SU-DHL-6 (cell line): Measurements from ENCODE around the gene COL24A1.

Experiments
- H2AFZ ChIP-seq: fragments of 200-600 bp; sonication (generic); 2 replicates; pipeline ENCODE4 v1.6.1; 2014; ENCODE audit warnings: low read depth, mild to moderate bottlenecking, moderate library complexity, mixed read lengths, antibody characterized with exemption, low read length; ENCODE audit not compliant: severe bottlenecking
- H3F3A ChIP-seq: fragments of 200-600 bp; shearing (Covaris generic); 2 replicates; pipeline ENCODE4 v1.6.0; 2016; ENCODE audit warnings: antibody characterized with exemption, mild to moderate bottlenecking; ENCODE audit not compliant: insufficient read depth
- H3K27ac ChIP-seq: fragments of 200-600 bp; sonication (generic); 2 replicates; pipeline ENCODE4 v1.5.1; 2016; ENCODE audit warnings: low read depth, mild to moderate bottlenecking, low read length, moderate library complexity, mixed read lengths
- H3K27me3 ChIP-seq: fragments of 200-600 bp; sonication (generic), shearing (Covaris generic); 2 replicates; pipeline ENCODE4 v1.6.0; 2014; ENCODE audit warnings: mild to moderate bottlenecking, low read length
- H3K36me3 ChIP-seq: fragments of 200-600 bp; sonication (generic); 2 replicates; pipeline ENCODE4 v1.6.1; 2014; ENCODE audit warnings: mild to moderate bottlenecking, low read length, mixed read lengths
- H3K4me2 ChIP-seq: fragments of 300-600, 200-600 bp; shearing (Covaris generic), sonication (generic); 2 replicates; pipeline ENCODE4 v1.6.0; 2014; ENCODE audit warnings: low read length, low read depth, mild to moderate bottlenecking; ENCODE audit not compliant: poor library complexity, severe bottlenecking
- H3K4me3 ChIP-seq: fragments of 200-600 bp; sonication (generic); 2 replicates; pipeline ENCODE4 v1.5.1; 2014; ENCODE audit warnings: antibody characterized with exemption, low read length, mild to moderate bottlenecking, mixed read lengths; ENCODE audit not compliant: insufficient read depth, poor library complexity, severe bottlenecking
- H3K79me2 ChIP-seq: fragments of 200-600 bp; sonication (generic); 2 replicates; pipeline ENCODE4 v1.6.1; 2014; ENCODE audit warnings: mild to moderate bottlenecking, low read length, moderate library complexity; ENCODE audit not compliant: insufficient read depth
- H3K9ac ChIP-seq: fragments of 200-600 bp; sonication (generic); 2 replicates; pipeline ENCODE4 v1.7.0; 2014; ENCODE audit warnings: mild to moderate bottlenecking, low read length
- H3K9me2 ChIP-seq: fragments of 200-600 bp; sonication (generic); replicated peaks from 2 replicates; pipeline ENCODE4 v1.6.1; 2014; ENCODE audit warnings: low read length; ENCODE audit not compliant: insufficient read depth
- H3K9me3 ChIP-seq: fragments of 200-600 bp; sonication (generic); 2 replicates; pipeline ENCODE4 v1.6.1; 2014; ENCODE audit warnings: low read length, mixed read lengths; ENCODE audit not compliant: insufficient read depth
- H4K20me1 ChIP-seq: fragments of 200-600 bp; sonication (generic); 2 replicates; pipeline ENCODE4 v1.6.1; 2014; ENCODE audit warnings: low read depth, mild to moderate bottlenecking, antibody characterized with exemption, low read length, moderate library complexity, mixed read lengths
- EZH2phosphoT487 ChIP-seq: fragments of 200-600 bp; sonication (generic), shearing (Covaris generic); conservative IDR thresholded peaks from 2 replicates; pipeline ENCODE4 v1.6.1; 2018; ENCODE audit warnings: mild to moderate bottlenecking, antibody characterized with exemption, low read length, moderate library complexity, mixed read lengths
- TF ChIP-seq, protein P1 (sequence below): fragments of 200-600 bp; sonication (generic); IDR thresholded peaks from one replicate; pipeline ENCODE4 v1.5.1; 2017; ENCODE audit warnings: antibody characterized with exemption, mild to moderate bottlenecking, low read length, moderate library complexity; ENCODE audit not compliant: insufficient read depth, poor library complexity, severe bottlenecking

Gene COL24A1

GRCh38 chr1:85943945-85944344 lies 212.6 kb downstream of the COL24A1 start:
- no peak overlapping the region for H3K27ac ChIP-seq
- no peak for TF ChIP-seq EZH2phosphoT487
- TF ChIP-seq, protein P1, sequence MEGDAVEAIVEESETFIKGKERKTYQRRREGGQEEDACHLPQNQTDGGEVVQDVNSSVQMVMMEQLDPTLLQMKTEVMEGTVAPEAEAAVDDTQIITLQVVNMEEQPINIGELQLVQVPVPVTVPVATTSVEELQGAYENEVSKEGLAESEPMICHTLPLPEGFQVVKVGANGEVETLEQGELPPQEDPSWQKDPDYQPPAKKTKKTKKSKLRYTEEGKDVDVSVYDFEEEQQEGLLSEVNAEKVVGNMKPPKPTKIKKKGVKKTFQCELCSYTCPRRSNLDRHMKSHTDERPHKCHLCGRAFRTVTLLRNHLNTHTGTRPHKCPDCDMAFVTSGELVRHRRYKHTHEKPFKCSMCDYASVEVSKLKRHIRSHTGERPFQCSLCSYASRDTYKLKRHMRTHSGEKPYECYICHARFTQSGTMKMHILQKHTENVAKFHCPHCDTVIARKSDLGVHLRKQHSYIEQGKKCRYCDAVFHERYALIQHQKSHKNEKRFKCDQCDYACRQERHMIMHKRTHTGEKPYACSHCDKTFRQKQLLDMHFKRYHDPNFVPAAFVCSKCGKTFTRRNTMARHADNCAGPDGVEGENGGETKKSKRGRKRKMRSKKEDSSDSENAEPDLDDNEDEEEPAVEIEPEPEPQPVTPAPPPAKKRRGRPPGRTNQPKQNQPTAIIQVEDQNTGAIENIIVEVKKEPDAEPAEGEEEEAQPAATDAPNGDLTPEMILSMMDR: no peak
- H3K36me3 ChIP-seq: no peaks in the 10 kb centered on the region
- H3K27me3 ChIP-seq: no peaks in the 10 kb centered on the region
- no peaks in the 10 kb centered on the region for H3K9me2 ChIP-seq
- no peak overlapping the region for H3K9ac ChIP-seq
- H2AFZ ChIP-seq: no peak overlapping the region
- H3K4me3 ChIP-seq: no peak overlapping the region
- no peaks in the 10 kb centered on the region for H3F3A ChIP-seq
- no peaks in the 10 kb centered on the region for H3K79me2 ChIP-seq
- H3K9me3 ChIP-seq: no peaks in the 10 kb centered on the region
- no peaks in the 10 kb centered on the region for H4K20me1 ChIP-seq
- H3K4me2 ChIP-seq: no peak overlapping the region

- Histone ChIP-seq H3K9me3 (no peaks in the 10 kb centered on the region), H4K20me1 (no peaks in the 10 kb centered on the region), H3K4me3 (no peak overlapping the region), H3K36me3 (no peaks in the 10 kb centered on the region), H3K9ac (no peak overlapping the region), H3K79me2 (no peaks in the 10 kb centered on the region), H3K4me2 (no peak overlapping the region), H3K27me3 (no peaks in the 10 kb centered on the region), H2AFZ (no peak overlapping the region), H3K9me2 (no peaks in the 10 kb centered on the region), H3K27ac (no peak overlapping the region), H3F3A (no peaks in the 10 kb centered on the region)
- TF ChIP-seq, protein P1: no peak
- TF ChIP-seq EZH2phosphoT487: no peak
Observed at GRCh38 chr1:85943526-85943925, 213.0 kb downstream of the COL24A1 start.

DNA sequence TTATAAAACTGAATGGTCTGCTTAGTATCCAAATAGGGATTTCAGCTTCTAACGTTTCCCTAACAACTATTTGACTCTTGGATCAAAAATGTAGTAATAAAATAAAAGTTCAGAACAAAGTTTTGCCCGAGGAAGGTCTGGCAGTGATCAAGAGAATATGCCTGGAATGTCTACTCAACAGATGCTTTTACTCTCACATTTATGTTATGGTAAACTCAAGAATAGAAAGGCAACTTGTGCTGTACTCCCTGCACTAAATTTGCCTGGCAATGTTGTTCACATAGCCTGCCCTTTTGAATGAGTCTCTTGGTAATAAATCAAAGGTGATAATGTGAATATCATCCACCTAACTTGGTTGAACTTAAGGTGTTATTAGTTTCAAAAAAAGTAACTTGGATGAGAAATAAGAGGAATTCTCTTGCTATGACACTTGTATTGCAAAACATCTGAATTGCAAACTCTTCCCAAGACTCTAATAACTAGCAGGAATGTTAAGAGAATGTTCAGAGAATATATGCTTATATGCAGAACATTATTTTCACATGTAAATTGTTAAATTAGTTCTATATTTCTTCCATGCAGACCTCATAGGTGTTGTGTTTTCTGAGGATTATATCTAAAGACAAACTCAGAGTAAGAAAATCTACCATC lies 215.8 kb downstream of the COL24A1 start:
- H3K9me2 ChIP-seq: no peaks in the 10 kb centered on the region
- H3K9ac ChIP-seq: no peak overlapping the region
- no peak overlapping the region for H2AFZ ChIP-seq
- no peaks in the 10 kb centered on the region for H3K79me2 ChIP-seq
- H3K36me3 ChIP-seq: no peaks in the 10 kb centered on the region
- H3K27ac ChIP-seq: no peak overlapping the region
- TF ChIP-seq EZH2phosphoT487: no peak
- TF ChIP-seq, protein P1: no peak
- H3F3A ChIP-seq: no peaks in the 10 kb centered on the region
- no peak overlapping the region for H3K4me3 ChIP-seq
- no peaks in the 10 kb centered on the region for H3K27me3 ChIP-seq
- H3K9me3 ChIP-seq: no peaks in the 10 kb centered on the region
- H3K4me2 ChIP-seq: no peak overlapping the region
- H4K20me1 ChIP-seq: no peaks in the 10 kb centered on the region
